Urothelium cell line (cell line): ENCODE data around the gene SPINT3.

Experiments used
- DNase-seq: peaks from one replicate; pipeline ENCODE4 v3.0.0; 2011; ENCODE audit warnings: low spot score, mixed read lengths
- FAIRE-seq: peaks from 2 replicates; lab custom pipeline; 2011; peaks lifted over from hg19 to GRCh38; lab: Jason Lieb, UNC

Gene SPINT3

DNA sequence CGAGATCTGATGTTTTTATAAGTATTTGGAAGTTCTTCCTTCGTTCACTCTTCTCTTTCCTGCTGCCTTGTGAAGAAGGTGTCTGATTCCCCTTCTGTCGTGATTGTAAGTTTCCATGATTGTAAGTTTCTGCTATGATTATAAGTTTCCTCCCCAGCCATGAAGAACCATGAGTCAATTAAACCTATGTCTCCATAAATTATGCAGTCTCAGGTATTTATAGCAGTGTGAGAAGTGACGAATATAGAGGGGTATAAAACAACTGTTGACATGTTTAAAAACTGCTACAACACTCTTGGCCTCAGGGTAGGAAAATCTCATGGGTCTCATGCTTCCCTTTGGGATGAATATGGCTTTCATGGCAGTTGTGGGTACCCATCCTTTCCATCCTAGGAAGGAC is 51.7 kb downstream of the SPINT3 start:
- DNase-seq (no peak), FAIRE-seq (no peak)

DNA sequence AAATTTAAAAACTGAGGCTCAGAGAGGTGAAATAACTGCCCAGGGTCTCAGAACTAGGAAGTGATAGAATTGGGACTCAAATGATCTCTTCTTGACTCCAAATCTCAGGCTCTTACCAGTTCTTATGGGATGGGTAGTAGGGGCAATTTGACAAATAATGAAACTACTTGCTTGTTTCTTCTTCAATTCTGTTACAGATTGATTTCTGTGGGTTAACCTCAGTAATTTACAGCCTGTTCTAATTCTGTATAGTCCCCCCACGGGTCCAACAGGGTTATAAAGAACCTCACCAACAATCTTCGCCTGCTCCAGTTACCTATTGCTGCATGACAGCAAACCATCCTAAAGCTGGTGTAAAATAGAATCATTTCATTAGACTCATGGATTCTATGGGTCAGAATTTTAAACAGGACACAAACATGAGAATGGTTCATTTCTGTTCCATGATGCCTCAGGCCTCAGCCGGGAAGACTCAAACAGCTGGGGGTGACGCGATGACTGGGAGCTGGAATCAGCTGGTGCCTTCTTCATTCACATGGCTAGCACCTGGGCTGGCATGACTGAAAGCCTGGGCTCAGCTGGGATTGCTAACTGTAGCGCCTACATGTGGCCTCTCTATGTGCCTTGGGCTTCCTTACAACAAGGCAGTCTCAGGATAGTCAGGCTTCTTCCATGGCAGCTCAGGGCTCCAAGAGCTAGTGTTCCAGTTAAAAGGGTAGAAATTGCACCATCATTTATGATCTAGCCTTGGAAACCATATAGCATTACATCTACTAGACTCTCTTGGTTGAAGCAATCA is 52.5 kb downstream of the SPINT3 start:
- FAIRE-seq = peak; percentile 44
- DNase-seq = no peak
